SK-N-SH treated with all-trans-retinoic acid at 6 μM for 48 hours (cell line): ENCODE data around the gene TAF11L7.
"Not testable (repeated sequence)": the region's sequence is repeated elsewhere in the genome, so short reads cannot be mapped to it uniquely, and the experiment has no call there.

Experiments
- ATAC-seq: fragments of 200-7000 bp; cut with Tn5 transposase; 3 replicates; pipeline ENCODE4 v1.9.1; 2020; ENCODE audit warnings: mild to moderate bottlenecking, moderate library complexity
- ESRRG ChIP-seq: fragments of 250-450 bp; sonication (Bioruptor Pico); IDR thresholded peaks from 2 replicates; pipeline ENCODE4 v1.6.1; 2021; ENCODE audit warnings: mild to moderate bottlenecking
- OSR1 ChIP-seq: fragments of 250-450 bp; sonication (Bioruptor Pico); IDR thresholded peaks from 2 replicates; pipeline ENCODE4 v1.8.0; 2022; ENCODE audit warnings: moderate library complexity, mild to moderate bottlenecking, inconsistent platforms
- ZFP30 ChIP-seq: fragments of 450-650 bp; formaldehyde crosslinking; IDR thresholded peaks from 2 replicates; pipeline ENCODE4 v1.5.0; 2022; ENCODE audit warnings: mild to moderate bottlenecking, moderate library complexity
- ZNF8 ChIP-seq: fragments of 450-650 bp; formaldehyde crosslinking; IDR thresholded peaks from 2 replicates; pipeline ENCODE4 v1.5.0; 2020; ENCODE audit warnings: mild to moderate bottlenecking, moderate library complexity
- TF ChIP-seq, protein P1 (sequence below): fragments of 250-450 bp; sonication (Bioruptor Pico); IDR thresholded peaks from 2 replicates; pipeline ENCODE4 v1.5.0; 2020; ENCODE audit warnings: mild to moderate bottlenecking, moderate library complexity
- TF ChIP-seq, protein P2 (sequence below): fragments of 250-450 bp; sonication (Bioruptor Pico); IDR thresholded peaks from 2 replicates; pipeline ENCODE4 v1.8.0; 2021; ENCODE audit warnings: low read depth, mild to moderate bottlenecking, moderate library complexity, borderline replicate concordance

Gene TAF11L7

DNA sequence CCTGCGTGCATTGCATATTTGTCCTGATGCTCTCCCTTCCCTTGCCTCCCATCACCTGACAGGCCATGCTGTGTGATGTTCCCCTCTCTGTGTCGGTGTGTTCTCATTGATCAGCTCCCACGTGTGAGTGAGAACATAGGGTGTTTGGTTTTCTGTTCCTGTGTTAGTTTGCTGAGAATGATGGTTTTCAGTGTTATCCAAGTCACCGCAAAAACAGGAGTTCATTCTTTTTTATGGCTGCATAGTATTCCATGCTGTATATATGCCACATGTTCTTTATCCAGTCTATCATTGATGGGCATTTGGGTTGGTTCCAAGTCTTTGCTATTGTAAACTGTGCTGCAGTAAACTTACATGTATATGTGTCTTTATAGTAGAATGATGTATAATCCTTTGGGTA is 21.9 kb upstream of the TAF11L7 start:
- ATAC-seq, result not testable (repeated sequence)

DNA sequence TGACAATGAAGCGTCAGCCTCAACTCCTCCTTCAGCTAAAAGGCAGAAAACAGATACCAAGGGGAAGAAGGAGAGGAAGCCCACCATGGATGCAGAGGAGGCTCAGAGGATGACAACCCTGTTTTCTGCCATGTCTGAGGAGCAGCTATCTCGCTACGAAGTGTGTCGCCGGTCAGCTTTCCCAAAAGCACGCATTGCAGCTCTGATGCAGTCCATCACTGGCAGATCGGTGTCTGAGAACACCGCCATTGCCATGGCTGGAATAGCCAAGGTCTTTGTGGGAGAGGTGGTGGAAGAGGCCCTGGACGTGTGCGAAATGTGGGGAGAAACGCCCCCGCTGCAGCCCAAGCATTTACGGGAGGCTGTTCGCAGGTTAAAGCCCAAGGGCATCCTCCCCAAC is 19.4 kb upstream of the TAF11L7 start:
- no peak for ATAC-seq
- no peak for TF ChIP-seq ZFP30
- TF ChIP-seq ZNF8 (CRISPR knock-in tag), result no peak
- no peak for TF ChIP-seq OSR1 (CRISPR knock-in tag)
- TF ChIP-seq ESRRG (CRISPR knock-in tag), result no peak
- TF ChIP-seq, protein P1, sequence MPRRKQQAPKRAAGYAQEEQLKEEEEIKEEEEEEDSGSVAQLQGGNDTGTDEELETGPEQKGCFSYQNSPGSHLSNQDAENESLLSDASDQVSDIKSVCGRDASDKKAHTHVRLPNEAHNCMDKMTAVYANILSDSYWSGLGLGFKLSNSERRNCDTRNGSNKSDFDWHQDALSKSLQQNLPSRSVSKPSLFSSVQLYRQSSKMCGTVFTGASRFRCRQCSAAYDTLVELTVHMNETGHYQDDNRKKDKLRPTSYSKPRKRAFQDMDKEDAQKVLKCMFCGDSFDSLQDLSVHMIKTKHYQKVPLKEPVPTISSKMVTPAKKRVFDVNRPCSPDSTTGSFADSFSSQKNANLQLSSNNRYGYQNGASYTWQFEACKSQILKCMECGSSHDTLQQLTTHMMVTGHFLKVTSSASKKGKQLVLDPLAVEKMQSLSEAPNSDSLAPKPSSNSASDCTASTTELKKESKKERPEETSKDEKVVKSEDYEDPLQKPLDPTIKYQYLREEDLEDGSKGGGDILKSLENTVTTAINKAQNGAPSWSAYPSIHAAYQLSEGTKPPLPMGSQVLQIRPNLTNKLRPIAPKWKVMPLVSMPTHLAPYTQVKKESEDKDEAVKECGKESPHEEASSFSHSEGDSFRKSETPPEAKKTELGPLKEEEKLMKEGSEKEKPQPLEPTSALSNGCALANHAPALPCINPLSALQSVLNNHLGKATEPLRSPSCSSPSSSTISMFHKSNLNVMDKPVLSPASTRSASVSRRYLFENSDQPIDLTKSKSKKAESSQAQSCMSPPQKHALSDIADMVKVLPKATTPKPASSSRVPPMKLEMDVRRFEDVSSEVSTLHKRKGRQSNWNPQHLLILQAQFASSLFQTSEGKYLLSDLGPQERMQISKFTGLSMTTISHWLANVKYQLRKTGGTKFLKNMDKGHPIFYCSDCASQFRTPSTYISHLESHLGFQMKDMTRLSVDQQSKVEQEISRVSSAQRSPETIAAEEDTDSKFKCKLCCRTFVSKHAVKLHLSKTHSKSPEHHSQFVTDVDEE (CRISPR knock-in tag), result no peak
- TF ChIP-seq, protein P2, sequence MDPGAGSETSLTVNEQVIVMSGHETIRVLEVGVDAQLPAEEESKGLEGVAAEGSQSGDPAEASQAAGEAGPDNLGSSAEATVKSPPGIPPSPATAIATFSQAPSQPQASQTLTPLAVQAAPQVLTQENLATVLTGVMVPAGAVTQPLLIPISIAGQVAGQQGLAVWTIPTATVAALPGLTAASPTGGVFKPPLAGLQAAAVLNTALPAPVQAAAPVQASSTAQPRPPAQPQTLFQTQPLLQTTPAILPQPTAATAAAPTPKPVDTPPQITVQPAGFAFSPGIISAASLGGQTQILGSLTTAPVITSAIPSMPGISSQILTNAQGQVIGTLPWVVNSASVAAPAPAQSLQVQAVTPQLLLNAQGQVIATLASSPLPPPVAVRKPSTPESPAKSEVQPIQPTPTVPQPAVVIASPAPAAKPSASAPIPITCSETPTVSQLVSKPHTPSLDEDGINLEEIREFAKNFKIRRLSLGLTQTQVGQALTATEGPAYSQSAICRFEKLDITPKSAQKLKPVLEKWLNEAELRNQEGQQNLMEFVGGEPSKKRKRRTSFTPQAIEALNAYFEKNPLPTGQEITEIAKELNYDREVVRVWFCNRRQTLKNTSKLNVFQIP (CRISPR knock-in tag), result no peak

DNA sequence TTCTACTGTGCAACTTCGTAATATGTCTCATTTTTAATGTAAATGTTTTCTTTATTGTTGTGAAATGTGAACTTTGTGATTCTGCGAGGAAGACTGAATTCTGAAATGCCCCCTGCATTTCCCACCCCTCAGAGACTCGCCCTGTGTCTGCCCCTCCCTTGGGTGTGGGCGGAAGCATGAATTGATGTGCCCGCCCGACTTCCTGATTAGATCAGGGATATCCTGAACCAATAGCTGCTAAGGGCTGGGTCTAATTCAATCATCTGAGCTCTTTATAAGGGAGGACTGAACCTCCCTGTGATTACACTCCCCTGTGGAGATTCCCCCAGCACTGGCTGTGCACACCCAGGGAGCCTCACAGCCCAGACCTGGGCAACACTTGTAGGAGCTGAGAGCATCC is 18.3 kb upstream of the TAF11L7 start, which contains the start of gene TAF11L11:
Gene TAF11L11, plus strand, starts transcription at position 304 of the 400 bp plus-strand sequence.
- not testable (repeated sequence) for ATAC-seq

DNA sequence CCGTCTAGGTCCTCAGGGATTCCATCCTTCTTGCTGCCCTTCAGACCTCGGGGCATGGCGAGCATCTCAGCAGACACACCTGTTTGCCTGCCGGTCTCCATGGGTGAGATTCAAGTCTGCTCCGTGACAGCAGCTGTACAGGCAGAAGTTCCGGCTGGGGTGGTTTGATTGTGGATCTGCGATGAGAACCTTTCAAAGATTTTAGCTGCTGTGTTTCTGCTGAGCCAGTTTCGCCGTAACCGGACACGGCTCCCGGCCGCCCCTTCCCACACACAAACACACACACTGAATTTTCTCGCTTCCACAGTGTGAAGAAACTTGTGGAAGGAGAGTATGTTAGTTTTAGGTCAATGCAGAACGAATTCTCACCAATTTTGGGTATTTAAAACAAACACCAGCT is 12.2 kb upstream of the TAF11L7 start, which contains the start of gene TAF11L10:
Gene TAF11L10, minus strand, starts transcription at position 101 of the 400 bp plus-strand sequence.
- ATAC-seq, result not testable (repeated sequence)

DNA sequence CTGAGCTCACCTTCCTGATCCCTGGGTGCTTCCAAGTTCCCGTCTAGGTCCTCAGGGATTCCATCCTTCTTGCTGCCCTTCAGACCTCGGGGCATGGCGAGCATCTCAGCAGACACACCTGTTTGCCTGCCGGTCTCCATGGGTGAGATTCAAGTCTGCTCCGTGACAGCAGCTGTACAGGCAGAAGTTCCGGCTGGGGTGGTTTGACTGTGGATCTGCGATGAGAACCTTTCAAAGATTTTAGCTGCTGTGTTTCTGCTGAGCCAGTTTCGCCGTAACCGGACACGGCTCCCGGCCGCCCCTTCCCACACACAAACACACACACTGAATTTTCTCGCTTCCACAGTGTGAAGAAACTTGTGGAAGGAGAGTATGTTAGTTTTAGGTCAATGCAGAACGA is 8.7 kb upstream of the TAF11L7 start, which contains the start of gene TAF11L9:
Gene TAF11L9, minus strand, starts transcription at position 140 of the 400 bp plus-strand sequence.
- not testable (repeated sequence) for ATAC-seq

DNA sequence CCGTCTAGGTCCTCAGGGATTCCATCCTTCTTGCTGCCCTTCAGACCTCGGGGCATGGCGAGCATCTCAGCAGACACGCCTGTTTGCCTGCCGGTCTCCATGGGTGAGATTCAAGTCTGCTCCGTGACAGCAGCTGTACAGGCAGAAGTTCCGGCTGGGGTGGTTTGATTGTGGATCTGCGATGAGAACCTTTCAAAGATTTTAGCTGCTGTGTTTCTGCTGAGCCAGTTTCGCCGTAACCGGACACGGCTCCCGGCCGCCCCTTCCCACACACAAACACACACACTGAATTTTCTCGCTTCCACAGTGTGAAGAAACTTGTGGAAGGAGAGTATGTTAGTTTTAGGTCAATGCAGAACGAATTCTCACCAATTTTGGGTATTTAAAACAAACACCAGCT is 5.3 kb upstream of the TAF11L7 start, which contains the start of gene TAF11L8:
Gene TAF11L8, minus strand, starts transcription at position 101 of the 400 bp plus-strand sequence.
- ATAC-seq, result not testable (repeated sequence)
